Tibial nerve (tissue), 4 donors: ENCODE results near the gene KATNIP. TPM values are rescaled to one million over a fixed set of nuclear protein-coding genes. Genes with fewer than 3 reads are reported as not detected.

ENCODE experiments used
- DNase-seq, 2 donors: peaks; one replicate each; pipeline ENCODE4 v3.0.0-alpha.2; 2019; ENCODE audit warnings: low spot score in 2 of 2
- H3K27ac ChIP-seq, 4 donors: fragments of 200-600 bp; sonication (generic) in 3 of 4; one replicate each; pipeline ENCODE4 v1.5.1; 2017 to 2019; ENCODE audit warnings: mild to moderate bottlenecking in 1 of 4
- H3K27me3 ChIP-seq, 2 donors: fragments of 200-600 bp; sonication (generic) in 1 of 2; one replicate each; pipeline versions ENCODE4 v1.5.1 to v1.6.0; 2017 to 2019
- H3K36me3 ChIP-seq, 3 donors: fragments of 200-600 bp; sonication (generic); one replicate each; pipeline ENCODE4 v1.5.1; 2018 to 2019
- H3K4me1 ChIP-seq, 4 donors: fragments of 200-600 bp; sonication (generic) in 3 of 4; one replicate each; pipeline ENCODE4 v1.5.1; 2017 to 2019
- H3K4me3 ChIP-seq, 4 donors: fragments of 200-600 bp; sonication (generic) in 3 of 4; one replicate each; pipeline ENCODE4 v1.5.1; 2017 to 2019; ENCODE audit warnings: mild to moderate bottlenecking in 1 of 4, moderate library complexity in 1 of 4
- H3K9me3 ChIP-seq, 4 donors: fragments of 200-600 bp; sonication (generic) in 3 of 4; one replicate each; pipeline ENCODE4 v1.5.1; 2017 to 2019
- EP300 ChIP-seq, 2 donors: sonication (generic); formaldehyde crosslinking; IDR thresholded peaks; one replicate each; pipeline ENCODE4 v1.6.1; 2017; ENCODE audit warnings: antibody characterized with exemption in 2 of 2, mild to moderate bottlenecking in 1 of 2
- POLR2A ChIP-seq, 2 donors: fragments of 450-650 bp; IDR thresholded peaks; one replicate each; pipeline ENCODE4 v1.6.1; 2017; ENCODE audit warnings: antibody characterized with exemption in 2 of 2, mild to moderate bottlenecking in 2 of 2, moderate library complexity in 2 of 2
- WGBS, 2 donors: methylation state at CpG; one replicate each; pipeline ENCODE4 v1.1.5; 2018; 5-methylcytosine and 5-hydroxymethylcytosine counted together
- total RNA-seq, 4 donors: library from RNA; depleted of rRNA; stranded (reverse); fragments of >200 nt; gene quantifications; one replicate each; pipeline ENCODE4 v1.1.0, GENCODE V29; 2016
- TF ChIP-seq, protein P1 (sequence below), 5 experiments: fragments of 200-600 bp in 3 of 5; fragments of 450-650 bp in 2 of 5; sonication (generic) in 3 of 5; IDR thresholded peaks; one replicate each; pipeline ENCODE4 v1.5.1; 2016 to 2019; ENCODE audit warnings: antibody characterized with exemption in 5 of 5, mild to moderate bottlenecking in 3 of 5, moderate library complexity in 2 of 5

The KATNIP gene
- 10 to 100 TPM; 21.8 to 37.3 (median 26.7) TPM for total RNA-seq

GRCh38 chr16:27549746-27550581 is at the start of gene KATNIP, which contains the start of gene GTF3C1:
Gene KATNIP (plus strand): TSS chr16:27550144. CDS start chr16:27550171, 27 bp downstream.
Gene GTF3C1 (minus strand): TSS chr16:27549913. CDS start chr16:27549890, 23 bp downstream.
- 1% methylated on average over 37 to 41 of the region's 59 CpGs for WGBS, 2 donors
- H3K36me3 ChIP-seq, result peaks cover 0 to 11% (median 0%) of the 10 kb centered on the region in 3 donors
- TF ChIP-seq POLR2A (IDR thresholded peaks at IDR 0.05), result peak; percentile 53 to 70
- TF ChIP-seq, protein P1, sequence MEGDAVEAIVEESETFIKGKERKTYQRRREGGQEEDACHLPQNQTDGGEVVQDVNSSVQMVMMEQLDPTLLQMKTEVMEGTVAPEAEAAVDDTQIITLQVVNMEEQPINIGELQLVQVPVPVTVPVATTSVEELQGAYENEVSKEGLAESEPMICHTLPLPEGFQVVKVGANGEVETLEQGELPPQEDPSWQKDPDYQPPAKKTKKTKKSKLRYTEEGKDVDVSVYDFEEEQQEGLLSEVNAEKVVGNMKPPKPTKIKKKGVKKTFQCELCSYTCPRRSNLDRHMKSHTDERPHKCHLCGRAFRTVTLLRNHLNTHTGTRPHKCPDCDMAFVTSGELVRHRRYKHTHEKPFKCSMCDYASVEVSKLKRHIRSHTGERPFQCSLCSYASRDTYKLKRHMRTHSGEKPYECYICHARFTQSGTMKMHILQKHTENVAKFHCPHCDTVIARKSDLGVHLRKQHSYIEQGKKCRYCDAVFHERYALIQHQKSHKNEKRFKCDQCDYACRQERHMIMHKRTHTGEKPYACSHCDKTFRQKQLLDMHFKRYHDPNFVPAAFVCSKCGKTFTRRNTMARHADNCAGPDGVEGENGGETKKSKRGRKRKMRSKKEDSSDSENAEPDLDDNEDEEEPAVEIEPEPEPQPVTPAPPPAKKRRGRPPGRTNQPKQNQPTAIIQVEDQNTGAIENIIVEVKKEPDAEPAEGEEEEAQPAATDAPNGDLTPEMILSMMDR (IDR thresholded peaks at IDR 0.05), result peak in 1 of 5 experiments; percentile 23
- peak; percentile 86 to 90 for TF ChIP-seq EP300 (IDR thresholded peaks at IDR 0.05)
- peak within 1 kb of the TSS; percentile 32 to 86 (median 83) for H3K27ac ChIP-seq
- no peaks in the 10 kb centered on the region for H3K9me3 ChIP-seq
- H3K4me3 ChIP-seq, result peak within 1 kb of the TSS; percentile 74 to 88 (median 86)
- H3K27me3 ChIP-seq, result no peaks in the 10 kb centered on the region
- peak; percentile 100 for DNase-seq
- peaks cover 0 to 40% (median 27%) of the 10 kb centered on the region in 4 donors for H3K4me1 ChIP-seq

DNA sequence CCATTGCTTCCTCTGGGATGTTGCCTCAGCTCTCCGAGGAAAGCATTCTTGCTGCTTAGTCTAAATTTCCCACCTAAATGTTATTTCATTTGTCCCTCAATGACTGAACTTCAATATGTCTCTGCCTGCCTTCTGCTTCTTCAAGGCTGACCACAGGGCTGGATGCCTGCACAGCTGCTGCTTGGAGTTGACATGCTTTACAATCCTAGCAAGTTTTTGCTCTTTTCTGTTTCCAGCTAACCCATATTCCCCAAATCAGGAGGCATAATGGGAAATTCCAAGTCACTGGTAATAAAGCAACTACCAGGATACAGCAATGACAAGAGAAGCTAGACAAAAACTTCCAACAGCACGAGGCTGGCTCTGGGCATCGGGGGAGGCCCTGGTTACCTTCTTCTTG is 49.1 kb upstream of the KATNIP start:
- H3K4me3 ChIP-seq, result no peak overlapping the region
- H3K27ac ChIP-seq, result no peak overlapping the region
- DNase-seq, result no peak
- H3K27me3 ChIP-seq, result no peaks in the 10 kb centered on the region
- H3K4me1 ChIP-seq, result peaks cover 0 to 21% (median 0%) of the 10 kb centered on the region in 4 donors
- TF ChIP-seq, protein P1 (IDR thresholded peaks at IDR 0.05), result no peak
- TF ChIP-seq POLR2A (IDR thresholded peaks at IDR 0.05) (no peak), EP300 (IDR thresholded peaks at IDR 0.05) (no peak)
- 94 to 98% methylated on average over 3 of the region's 3 CpGs for WGBS, 2 donors
- peaks cover 0 to 100% (median 17%) of the 10 kb centered on the region in 3 donors for H3K36me3 ChIP-seq
- no peaks in the 10 kb centered on the region for H3K9me3 ChIP-seq

DNA sequence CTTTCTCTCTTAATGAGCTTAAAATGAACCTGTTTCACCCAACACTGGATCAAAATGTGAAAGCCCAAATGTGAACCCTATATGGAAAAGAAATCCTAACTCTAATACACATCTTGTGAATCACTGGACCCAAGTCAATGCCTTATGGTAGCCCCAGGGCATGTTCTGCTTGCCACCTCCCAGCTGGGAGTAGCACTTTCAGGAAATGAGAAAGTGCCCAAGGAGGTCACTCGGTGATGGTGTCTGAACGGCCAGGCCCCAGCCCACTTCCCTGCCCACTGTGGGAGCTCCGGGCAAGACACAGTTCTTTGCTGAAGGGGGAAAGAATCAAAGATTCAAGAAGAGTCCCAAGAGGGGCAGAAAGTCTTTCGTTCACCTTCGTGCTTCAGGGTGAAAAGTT is 46.3 kb upstream of the KATNIP start:
- DNase-seq, result no peak
- Histone ChIP-seq H3K9me3 (no peaks in the 10 kb centered on the region), H3K4me3 (no peak overlapping the region), H3K36me3 (peaks cover 0 to 100% (median 24%) of the 10 kb centered on the region in 3 donors), H3K27me3 (no peaks in the 10 kb centered on the region), H3K4me1 (peaks cover 0 to 6% (median 0%) of the 10 kb centered on the region in 4 donors), H3K27ac (no peak overlapping the region)
- TF ChIP-seq, protein P1 (IDR thresholded peaks at IDR 0.05), result no peak
- no peak for TF ChIP-seq EP300 (IDR thresholded peaks at IDR 0.05)
- no peak for TF ChIP-seq POLR2A (IDR thresholded peaks at IDR 0.05)
- 73 to 78% methylated on average over 5 of the region's 5 CpGs for WGBS, 2 donors

- Histone ChIP-seq H3K27me3 (no peaks in the 10 kb centered on the region), H3K36me3 (peaks cover 0 to 100% (median 27%) of the 10 kb centered on the region in 3 donors), H3K27ac (no peak overlapping the region), H3K4me1 (no peaks in the 10 kb centered on the region), H3K4me3 (no peak overlapping the region), H3K9me3 (no peaks in the 10 kb centered on the region)
- WGBS, 2 donors, result 90 to 92% methylated on average over 13 of the region's 13 CpGs
- DNase-seq, result no peak
- TF ChIP-seq, protein P1 (IDR thresholded peaks at IDR 0.05), result no peak
- TF ChIP-seq POLR2A (IDR thresholded peaks at IDR 0.05) (no peak), EP300 (IDR thresholded peaks at IDR 0.05) (no peak)
These were observed 44.4 kb upstream of the KATNIP start for GRCh38 chr16:27505297-27506236.
